Panc1 (cell line): ENCODE data around the gene ITFG1. TPM values are rescaled to one million over a fixed set of nuclear protein-coding genes. Genes with fewer than 3 reads are reported as not detected.

Experiments
- ATAC-seq: fragments of 200-7000 bp; cut with Tn5 transposase; 2 replicates; pipeline ENCODE4 v1.9.1; 2020; ENCODE audit warnings: mild to moderate bottlenecking, moderate library complexity
- BruUV-seq: library from RNA; stranded (reverse); fragments of 400-500 nt; replicated peaks from 2 replicates; lab custom pipeline; 2021; lab: Mats Ljungman, UMichigan
- CTCF ChIA-PET: fragments of 300-600 bp; sonication (Branson Sonifier 250); formaldehyde crosslinking; loops from one replicate; lab custom pipeline; 2022; ENCODE audit warnings: antibody characterized with exemption; lab: Charles Lee
- POLR2A ChIA-PET: fragments of 300-600 bp; sonication (Branson Sonifier 250); formaldehyde crosslinking; loops from one replicate; lab custom pipeline; 2022; ENCODE audit warnings: antibody characterized with exemption; lab: Charles Lee
- DNase-seq: peaks from one replicate; pipeline ENCODE4 v3.0.0-alpha.2; 2010; ENCODE audit warnings: low read depth, low spot score
- H3K27ac ChIP-seq: 2 replicates; pipeline ENCODE4 v1.5.1; 2011; ENCODE audit warnings: mild to moderate bottlenecking, low read length, inconsistent platforms
- H3K27me3 ChIP-seq: fragments of 200-500 bp; sonication (Bioruptor generic); 2 replicates; pipeline ENCODE4 v1.6.0; 2014; ENCODE audit warnings: low read length, inconsistent platforms; ENCODE audit not compliant: control insufficient read depth, insufficient read depth
- H3K36me3 ChIP-seq: fragments of 200-500 bp; sonication (Bioruptor generic); 2 replicates; pipeline ENCODE4 v1.5.1; 2014; ENCODE audit warnings: inconsistent platforms, mild to moderate bottlenecking, low read length, moderate library complexity; ENCODE audit not compliant: control insufficient read depth, insufficient read depth
- H3K4me1 ChIP-seq: 2 replicates; pipeline ENCODE4 v1.5.1; 2011; ENCODE audit warnings: inconsistent platforms, mild to moderate bottlenecking, low read length, moderate library complexity; ENCODE audit not compliant: control insufficient read depth, insufficient read depth
- H3K4me3 ChIP-seq, 2 experiments: 2 replicates each; pipeline ENCODE4 v1.5.1; 2011 to 2012; ENCODE audit warnings: low read depth in 2 of 2, low read length in 2 of 2, mild to moderate bottlenecking in 2 of 2, inconsistent platforms in 1 of 2, moderate library complexity in 1 of 2
- H3K9me3 ChIP-seq: fragments of 200-500 bp; sonication (Bioruptor generic); 2 replicates; pipeline ENCODE4 v1.5.1; 2014; ENCODE audit warnings: low read depth, mild to moderate bottlenecking, inconsistent platforms, low read length, moderate library complexity; ENCODE audit not compliant: control insufficient read depth, insufficient read depth
- CTCF ChIP-seq: fragments of 450-650 bp; IDR thresholded peaks from 2 replicates; pipeline ENCODE4 v1.5.1; 2017; ENCODE audit warnings: mild to moderate bottlenecking
- POLR2AphosphoS5 ChIP-seq: IDR thresholded peaks from 2 replicates; pipeline ENCODE4 v1.6.1; 2012; ENCODE audit warnings: mild to moderate bottlenecking, low read depth, low read length, moderate library complexity
- REST ChIP-seq, 2 experiments: IDR thresholded peaks; 2 replicates each; pipeline ENCODE4 v1.6.1; 2011 to 2012; ENCODE audit warnings: low read depth in 2 of 2, control low read depth in 1 of 2, low read length in 1 of 2, mild to moderate bottlenecking in 1 of 2, moderate library complexity in 1 of 2; ENCODE audit not compliant: insufficient read depth in 1 of 2
- SIN3A ChIP-seq: IDR thresholded peaks from 2 replicates; pipeline ENCODE4 v1.6.1; 2012; ENCODE audit warnings: low read depth, mild to moderate bottlenecking, low read length, moderate library complexity, borderline replicate concordance; ENCODE audit not compliant: insufficient read depth
- TCF7L2 ChIP-seq: IDR thresholded peaks from 2 replicates; pipeline ENCODE4 v1.6.1; 2011; ENCODE audit warnings: mild to moderate bottlenecking, low read depth, low read length, inconsistent platforms
- in situ Hi-C: cut with HindIII; loops from 2 replicates; pipeline ENCODE4 v1.10.0; 2016; ENCODE audit warnings: low sequenced_read_pairs, low pct_unique_long_range_greater_than_20kb
- intact Hi-C: fragments of 100-400 bp; cut with micrococcal nuclease; formaldehyde crosslinking; loops from one replicate; pipeline ENCODE4 v1.10.0; 2022; ENCODE audit not compliant: unreplicated experiment
- total RNA-seq: library from RNA; stranded (reverse); gene quantifications from one replicate; pipeline ENCODE4 v1.2.1, GENCODE V29; 2021; ENCODE audit not compliant: unreplicated experiment

ITFG1 gene
- total RNA-seq, 1 experiment from 2014 or later, result 26.5 TPM

- H3K4me1 ChIP-seq, result no peaks in the 10 kb centered on the region
- H3K27ac ChIP-seq, result no peak overlapping the region
- H3K27me3 ChIP-seq, result no peaks in the 10 kb centered on the region
- POLR2A ChIA-PET, result no interaction called here
- TF ChIP-seq CTCF (no peak), REST (IDR thresholded peaks at IDR 0.05; ENCODE audit: insufficient read depth in 1 of 2, low read depth in 2 of 2, low read length in 1 of 2) (no peak), TCF7L2 (no peak)
- BruUV-seq, result no TSS peak
- no peaks in the 10 kb centered on the region for H3K36me3 ChIP-seq
- ATAC-seq (no peak), DNase-seq (no peak)
- H3K9me3 ChIP-seq, result no peaks in the 10 kb centered on the region
- intact Hi-C loops (no loop called here), in situ Hi-C loops (no loop called here)
- CTCF ChIA-PET, result no interaction called here
- no peak overlapping the region for H3K4me3 ChIP-seq
Measured at GRCh38 chr16:47476654-47477345, 15.9 kb upstream of the ITFG1 start.

DNA sequence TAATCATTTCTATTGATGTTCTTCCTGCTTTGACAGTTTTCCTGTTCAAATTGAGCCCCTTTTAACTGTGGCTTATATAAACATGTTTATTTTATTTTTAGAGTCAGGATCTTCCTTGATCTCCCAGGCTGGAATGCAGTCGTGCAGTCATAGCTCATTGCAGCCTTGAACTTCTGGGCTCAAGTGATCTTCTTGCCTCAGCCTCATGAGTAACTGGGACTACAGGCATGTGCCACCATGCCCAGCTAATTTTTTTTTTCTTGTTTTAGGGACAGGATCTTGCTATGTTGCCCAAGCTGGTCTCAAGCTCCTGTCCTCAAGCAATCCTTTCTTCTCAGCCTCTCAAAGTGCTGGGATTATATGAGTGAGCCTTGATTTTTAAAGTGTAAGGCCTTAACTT lies 14.9 kb upstream of the ITFG1 start:
- ChIA-PET CTCF (no interaction called here), POLR2A (no interaction called here)
- no peaks in the 10 kb centered on the region for H3K27me3 ChIP-seq
- in situ Hi-C loops, result no loop called here
- no peaks in the 10 kb centered on the region for H3K4me1 ChIP-seq
- no peaks in the 10 kb centered on the region for H3K9me3 ChIP-seq
- intact Hi-C loops, result no loop called here
- no peak for ATAC-seq
- no peak overlapping the region for H3K4me3 ChIP-seq
- H3K36me3 ChIP-seq, result no peaks in the 10 kb centered on the region
- no TSS peak for BruUV-seq
- no peak overlapping the region for H3K27ac ChIP-seq
- DNase-seq, result no peak
- no peak for TF ChIP-seq REST (IDR thresholded peaks at IDR 0.05; ENCODE audit: insufficient read depth in 1 of 2, low read depth in 2 of 2, low read length in 1 of 2)
- TF ChIP-seq TCF7L2, result no peak
- no peak for TF ChIP-seq CTCF
- TF ChIP-seq SIN3A, result no peak
- no peak for TF ChIP-seq POLR2AphosphoS5
